ENCODE measurements around the gene ANKS1B. TPM values are rescaled to one million over a fixed set of nuclear protein-coding genes. Genes with fewer than 3 reads are reported as not detected.
"Not testable (repeated sequence)": the region's sequence is repeated elsewhere in the genome, so short reads cannot be mapped to it uniquely, and the experiment has no call there.

The ANKS1B gene
- total and polyA plus RNA-seq, 7 donors = 1.0 to 57.3 (median 30.1) TPM; not detected in 1

DNA sequence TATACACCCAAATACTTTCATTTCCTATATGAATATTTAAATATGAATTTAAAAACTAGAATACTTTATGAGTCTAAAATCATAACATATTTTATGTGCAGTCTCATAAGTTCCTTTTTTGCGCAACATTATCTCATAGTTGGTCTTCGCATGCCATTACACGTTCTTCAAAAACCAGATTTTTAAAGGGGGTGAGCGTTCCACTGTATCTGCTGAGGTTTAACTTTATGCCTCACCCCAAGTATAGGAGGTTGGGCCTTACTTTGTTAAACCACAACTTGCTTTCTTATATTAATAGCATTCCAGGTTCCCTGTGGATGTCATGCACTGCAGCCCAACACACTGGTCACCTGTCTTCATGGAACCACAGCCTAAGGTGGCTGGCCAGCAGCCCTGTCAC lies 1221.1 kb downstream of the ANKS1B start:
- no peaks in the 10 kb centered on the region for H3K36me3 ChIP-seq
- 91 to 93% methylated on average over 4 of the region's 4 CpGs for WGBS, 2 donors
- DNase-seq = no peak
- H3K9me3 ChIP-seq = no peaks in the 10 kb centered on the region
- H3K4me3 ChIP-seq = no peak overlapping the region
- H3K27ac ChIP-seq = no peak overlapping the region
- H3K4me1 ChIP-seq = no peaks in the 10 kb centered on the region
- TF ChIP-seq EP300 (IDR thresholded peaks at IDR 0.05) = no peak
- TF ChIP-seq POLR2AphosphoS5 (IDR thresholded peaks at IDR 0.05) = no peak
- TF ChIP-seq CTCF (IDR thresholded peaks at IDR 0.05) = no peak
- TF ChIP-seq POLR2A (IDR thresholded peaks at IDR 0.05) = no peak
- no peaks in the 10 kb centered on the region for H3K27me3 ChIP-seq
- intact Hi-C loops (cut with DNase I) = no loop called here

DNA sequence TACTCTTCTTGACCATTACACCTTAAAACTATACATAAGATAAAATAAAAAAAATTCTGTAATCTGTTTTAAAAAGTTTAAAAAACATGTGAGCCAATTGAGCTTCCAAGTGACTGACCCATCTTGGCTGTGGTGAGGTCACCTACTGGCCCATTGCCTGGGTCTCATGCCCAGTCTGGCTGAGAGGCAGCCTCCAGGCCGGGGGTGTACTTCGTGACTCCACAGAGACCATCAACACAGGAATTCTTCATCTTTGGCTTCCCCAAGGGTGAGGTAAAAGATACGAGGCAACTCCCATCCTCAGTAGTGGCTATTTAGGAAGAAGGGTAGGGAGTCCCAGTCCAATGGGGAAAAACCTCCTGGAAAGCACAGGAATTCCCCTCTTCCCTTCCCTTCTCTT lies 1226.4 kb downstream of the ANKS1B start:
- H3K4me1 ChIP-seq = peaks cover 0 to 5% (median 0%) of the 10 kb centered on the region in 4 donors
- intact Hi-C loops (cut with DNase I) = no loop called here
- no peaks in the 10 kb centered on the region for H3K9me3 ChIP-seq
- no peak for DNase-seq
- H3K36me3 ChIP-seq = no peaks in the 10 kb centered on the region
- TF ChIP-seq POLR2A (IDR thresholded peaks at IDR 0.05) (no peak), CTCF (IDR thresholded peaks at IDR 0.05) (no peak), EP300 (IDR thresholded peaks at IDR 0.05) (no peak), POLR2AphosphoS5 (IDR thresholded peaks at IDR 0.05) (no peak)
- no peaks in the 10 kb centered on the region for H3K27me3 ChIP-seq
- no peak overlapping the region for H3K4me3 ChIP-seq
- H3K27ac ChIP-seq = no peak overlapping the region
- WGBS, 2 donors = 66 to 76% methylated on average over 3 of the region's 3 CpGs

DNA sequence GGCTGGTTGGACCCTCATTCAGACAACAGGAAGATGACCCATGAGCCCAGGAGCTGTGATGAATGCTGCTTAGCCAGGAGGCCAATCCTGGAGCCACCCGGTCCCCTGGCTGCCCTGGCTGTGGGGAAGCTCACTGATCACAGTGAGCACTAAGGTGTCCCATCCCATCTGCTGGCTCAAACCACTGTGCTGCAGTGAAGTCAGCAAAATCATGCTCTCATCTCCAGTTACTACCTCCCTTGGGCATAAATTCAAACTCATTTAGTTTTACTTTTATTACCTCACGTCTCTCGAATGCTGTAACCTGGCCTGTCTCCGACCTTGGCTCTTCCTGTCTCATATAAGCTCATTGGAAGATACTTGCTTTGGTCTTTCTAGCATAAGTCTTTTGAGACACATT lies 1227.3 kb downstream of the ANKS1B start:
- peak; percentile 30 for DNase-seq
- intact Hi-C loops (cut with DNase I) = no loop called here
- 20 to 46% methylated on average over 4 of the region's 4 CpGs for WGBS, 2 donors
- Histone ChIP-seq H3K36me3 (no peaks in the 10 kb centered on the region), H3K4me3 (no peak overlapping the region), H3K9me3 (no peaks in the 10 kb centered on the region), H3K27me3 (no peaks in the 10 kb centered on the region), H3K4me1 (peaks cover 0 to 5% (median 0%) of the 10 kb centered on the region in 4 donors), H3K27ac (no peak overlapping the region)
- TF ChIP-seq POLR2AphosphoS5 (IDR thresholded peaks at IDR 0.05) = no peak
- TF ChIP-seq EP300 (IDR thresholded peaks at IDR 0.05) = no peak
- TF ChIP-seq POLR2A (IDR thresholded peaks at IDR 0.05) = no peak
- TF ChIP-seq CTCF (IDR thresholded peaks at IDR 0.05) = no peak

GRCh38 chr12:98755855-98756254 lies 1228.9 kb downstream of the ANKS1B start:
- H3K9me3 ChIP-seq; H3K4me3 ChIP-seq; H3K36me3 ChIP-seq; H3K27me3 ChIP-seq; DNase-seq; intact Hi-C loops (cut with DNase I); H3K4me1 ChIP-seq; H3K27ac ChIP-seq: not testable (repeated sequence)
- 84 to 90% methylated on average over 5 of the region's 5 CpGs for WGBS, 2 donors

DNA sequence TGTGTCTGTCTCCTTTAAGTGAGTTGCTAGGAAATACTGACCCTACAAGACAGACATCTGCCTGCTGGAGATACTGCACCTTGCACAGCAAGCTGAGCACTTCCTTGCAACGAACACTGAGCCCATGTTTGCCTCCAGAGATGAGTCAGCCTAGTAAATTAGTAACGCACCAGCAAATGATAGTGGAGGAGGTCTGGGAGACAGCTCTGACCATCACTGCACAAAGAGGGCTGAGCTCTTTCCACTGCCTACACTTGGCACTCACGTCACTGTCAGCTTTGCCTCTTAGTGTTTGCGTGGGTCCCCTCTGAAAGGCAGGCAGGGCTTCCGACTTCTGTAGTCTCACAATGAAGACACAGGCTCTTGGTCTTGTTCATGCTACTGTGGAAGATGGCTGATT lies 1230.6 kb downstream of the ANKS1B start:
- H3K4me1 ChIP-seq = peaks cover 0 to 5% (median 0%) of the 10 kb centered on the region in 4 donors
- H3K27me3 ChIP-seq = no peaks in the 10 kb centered on the region
- H3K4me3 ChIP-seq = no peak overlapping the region
- WGBS, 2 donors = 28 to 52% methylated on average over 5 of the region's 5 CpGs
- intact Hi-C loops (cut with DNase I) = no loop called here
- no peaks in the 10 kb centered on the region for H3K9me3 ChIP-seq
- DNase-seq = no peak
- no peak overlapping the region for H3K27ac ChIP-seq
- TF ChIP-seq CTCF (IDR thresholded peaks at IDR 0.05) = no peak
- TF ChIP-seq POLR2A (IDR thresholded peaks at IDR 0.05) = no peak
- H3K36me3 ChIP-seq = peaks cover 0 to 12% (median 0%) of the 10 kb centered on the region in 4 donors
